ENCODE measurements around the gene LRRC56. TPM values are rescaled to one million over a fixed set of nuclear protein-coding genes. Genes with fewer than 3 reads are reported as not detected.

LRRC56 gene
- total and polyA plus RNA-seq, 2 experiments from 2014 or later = 0.86 to 1.3 TPM

GRCh38 chr11:603154-603553, 65.8 kb downstream of the LRRC56 start:
- Histone ChIP-seq H3K9me3 (ENCODE audit: low read depth) (no peaks in the 10 kb centered on the region), H3K4me3 (no peak overlapping the region), H4K20me1 (ENCODE audit: insufficient read depth) (no peaks in the 10 kb centered on the region), H3K4me2 (ENCODE audit: unreplicated experiment) (no peak overlapping the region), H3K9ac (no peak overlapping the region), H3F3A (ENCODE audit: insufficient read depth) (no peaks in the 10 kb centered on the region), H2AFZ (no peak overlapping the region), H3K27me3 (replicated peaks; ENCODE audit: insufficient read depth) (no peaks in the 10 kb centered on the region), H3K9me2 (ENCODE audit: insufficient read depth) (no peaks in the 10 kb centered on the region), H3K36me3 (ENCODE audit: low read depth) (peaks cover 12% of the 10 kb centered on the region; the same call in 1 of the 2 replicates), H3K27ac (no peak overlapping the region), H3K79me2 (ENCODE audit: insufficient read depth) (peaks cover 24% of the 10 kb centered on the region), H3K4me1 (ENCODE audit: insufficient read depth) (no peaks in the 10 kb centered on the region)
- in situ Hi-C loops (cut with MboI) = no loop called here
- 91% methylated on average over 13 of the region's 13 CpGs for WGBS, 2 experiments (ENCODE audit: low coverage in 1 of 2, low lambda C conversion rate in 2 of 2, missing lambda C conversion rate in 2 of 2)
- no peak for TF ChIP-seq EZH2 (IDR thresholded peaks at IDR 0.05; ENCODE audit: insufficient read depth, poor library complexity, severe bottlenecking)
- TF ChIP-seq EZH2phosphoT487 (IDR thresholded peaks at IDR 0.05; ENCODE audit: insufficient read depth, low read depth) = no peak
- DNase-seq = no peak

MicroRNAs encoded within 50 kb of the gene (microRNA counts, 767-probe panel; counts per million panel counts)
- microRNA hsa-miR-210 = 447 counts per million, percentile 86 among the panel's probes with 10 or more counts

Small RNA genes within 50 kb of the gene (microRNA-seq; reads per million reads assigned to microRNA genes)
- 2,132 reads per million, percentile 82 among the genes with 10 or more reads in this experiment for gene MIR210 (ENCODE audit: borderline number of aligned reads)

Small RNA genes within 50 kb of the gene (small RNA-seq; reads per million reads assigned to genes)
- gene MIR210 (ENCODE audit: low read depth, low replicate concordance) = 12.8 reads per million, percentile 86 among the genes with 10 or more reads in this experiment

Other genes starting within 250 kb of the LRRC56 start
- 14.2 and 23.1 TPM in 2 replicates for gene PGGHG, start 248.4 kb upstream of the LRRC56 start, total RNA-seq (2014; rRNA removed; shearing (Covaris generic))
- gene PGGHG, start 248.4 kb upstream of the LRRC56 start, polyA plus RNA-seq (2016; fragmentation: Nextera tagmentation; extraction: Ambion mirVana) = 4.4 and 4.6 TPM in 2 replicates
- gene IFITM5, start 238.0 kb upstream of the LRRC56 start, total RNA-seq (2014; rRNA removed; shearing (Covaris generic)) = not detected in 2 replicates
- not detected in 2 replicates for gene IFITM5, start 238.0 kb upstream of the LRRC56 start, polyA plus RNA-seq (2016; fragmentation: Nextera tagmentation; extraction: Ambion mirVana)
- 75.2 and 104 TPM in 2 replicates for gene IFITM2, start 229.7 kb upstream of the LRRC56 start, total RNA-seq (2014; rRNA removed; shearing (Covaris generic))
- 1,025 and 1,029 TPM in 2 replicates for gene IFITM2, start 229.7 kb upstream of the LRRC56 start, polyA plus RNA-seq (2016; fragmentation: Nextera tagmentation; extraction: Ambion mirVana)
- gene IFITM1, start 223.5 kb upstream of the LRRC56 start, total RNA-seq (2014; rRNA removed; shearing (Covaris generic)) = 72.7 and 77.3 TPM in 2 replicates
- gene IFITM1, start 223.5 kb upstream of the LRRC56 start, polyA plus RNA-seq (2016; fragmentation: Nextera tagmentation; extraction: Ambion mirVana) = 180 and 187 TPM in 2 replicates
- gene IFITM3, start 216.7 kb upstream of the LRRC56 start, total RNA-seq (2014; rRNA removed; shearing (Covaris generic)) = 62.5 and 158 TPM in 2 replicates
- gene IFITM3, start 216.7 kb upstream of the LRRC56 start, polyA plus RNA-seq (2016; fragmentation: Nextera tagmentation; extraction: Ambion mirVana) = 1,892 and 1,917 TPM in 2 replicates
- gene B4GALNT4, start 168.0 kb upstream of the LRRC56 start, total RNA-seq (2014; rRNA removed; shearing (Covaris generic)) = 16.5 and 24.7 TPM in 2 replicates
- gene B4GALNT4, start 168.0 kb upstream of the LRRC56 start, polyA plus RNA-seq (2016; fragmentation: Nextera tagmentation; extraction: Ambion mirVana) = 1.9 and 2.3 TPM in 2 replicates
- 1.2 and 4.9 TPM in 2 replicates for gene PKP3, start 143.3 kb upstream of the LRRC56 start, total RNA-seq (2014; rRNA removed; shearing (Covaris generic))
- 2.2 and 2.4 TPM in 2 replicates for gene PKP3, start 143.3 kb upstream of the LRRC56 start, polyA plus RNA-seq (2016; fragmentation: Nextera tagmentation; extraction: Ambion mirVana)
- 17.7 and 28.3 TPM in 2 replicates for gene SIGIRR, start 122.5 kb upstream of the LRRC56 start, total RNA-seq (2014; rRNA removed; shearing (Covaris generic))
- 59.5 and 61.1 TPM in 2 replicates for gene SIGIRR, start 122.5 kb upstream of the LRRC56 start, polyA plus RNA-seq (2016; fragmentation: Nextera tagmentation; extraction: Ambion mirVana)
- not detected in 2 replicates for gene ANO9, start 95.5 kb upstream of the LRRC56 start, total RNA-seq (2014; rRNA removed; shearing (Covaris generic))
- not detected in 2 replicates for gene ANO9, start 95.5 kb upstream of the LRRC56 start, polyA plus RNA-seq (2016; fragmentation: Nextera tagmentation; extraction: Ambion mirVana)
- gene PTDSS2, start 87.2 kb upstream of the LRRC56 start, total RNA-seq (2014; rRNA removed; shearing (Covaris generic)) = 29.2 and 44.1 TPM in 2 replicates
- 20.1 and 22.2 TPM in 2 replicates for gene PTDSS2, start 87.2 kb upstream of the LRRC56 start, polyA plus RNA-seq (2016; fragmentation: Nextera tagmentation; extraction: Ambion mirVana)
- gene RNH1, start 30.3 kb upstream of the LRRC56 start, total RNA-seq (2014; rRNA removed; shearing (Covaris generic)) = 680 and 751 TPM in 2 replicates
- 623 and 664 TPM in 2 replicates for gene RNH1, start 30.3 kb upstream of the LRRC56 start, polyA plus RNA-seq (2016; fragmentation: Nextera tagmentation; extraction: Ambion mirVana)
- gene HRAS, start 2.0 kb upstream of the LRRC56 start, total RNA-seq (2014; rRNA removed; shearing (Covaris generic)) = 62.1 and 83.7 TPM in 2 replicates
- 76.9 and 85.3 TPM in 2 replicates for gene HRAS, start 2.0 kb upstream of the LRRC56 start, polyA plus RNA-seq (2016; fragmentation: Nextera tagmentation; extraction: Ambion mirVana)
- gene LMNTD2, start 23.2 kb downstream of the LRRC56 start, total RNA-seq (2014; rRNA removed; shearing (Covaris generic)) = 0.22 and 2.3 TPM in 2 replicates
- 0.35 and 0.36 TPM in 2 replicates for gene LMNTD2, start 23.2 kb downstream of the LRRC56 start, polyA plus RNA-seq (2016; fragmentation: Nextera tagmentation; extraction: Ambion mirVana)
- 18.8 and 19.3 TPM in 2 replicates for gene RASSF7, start 23.4 kb downstream of the LRRC56 start, total RNA-seq (2014; rRNA removed; shearing (Covaris generic))
- 10.6 and 11.9 TPM in 2 replicates for gene RASSF7, start 23.4 kb downstream of the LRRC56 start, polyA plus RNA-seq (2016; fragmentation: Nextera tagmentation; extraction: Ambion mirVana)
- 27.7 and 30.5 TPM in 2 replicates for gene PHRF1, start 38.9 kb downstream of the LRRC56 start, total RNA-seq (2014; rRNA removed; shearing (Covaris generic))
- 10.9 and 11.0 TPM in 2 replicates for gene PHRF1, start 38.9 kb downstream of the LRRC56 start, polyA plus RNA-seq (2016; fragmentation: Nextera tagmentation; extraction: Ambion mirVana)
- gene IRF7, start 78.4 kb downstream of the LRRC56 start, total RNA-seq (2014; rRNA removed; shearing (Covaris generic)) = 3.7 and 11.8 TPM in 2 replicates
- 4.7 and 5.1 TPM in 2 replicates for gene IRF7, start 78.4 kb downstream of the LRRC56 start, polyA plus RNA-seq (2016; fragmentation: Nextera tagmentation; extraction: Ambion mirVana)
- not detected in 2 replicates for gene CDHR5, start 87.4 kb downstream of the LRRC56 start, total RNA-seq (2014; rRNA removed; shearing (Covaris generic))
- not detected in 2 replicates for gene CDHR5, start 87.4 kb downstream of the LRRC56 start, polyA plus RNA-seq (2016; fragmentation: Nextera tagmentation; extraction: Ambion mirVana)
- gene SCT, start 89.7 kb downstream of the LRRC56 start, total RNA-seq (2014; rRNA removed; shearing (Covaris generic)) = not detected in 2 replicates
- gene SCT, start 89.7 kb downstream of the LRRC56 start, polyA plus RNA-seq (2016; fragmentation: Nextera tagmentation; extraction: Ambion mirVana) = not detected in 2 replicates
- not detected in 2 replicates for gene DRD4, start 99.7 kb downstream of the LRRC56 start, total RNA-seq (2014; rRNA removed; shearing (Covaris generic))
- not detected in 2 replicates for gene DRD4, start 99.7 kb downstream of the LRRC56 start, polyA plus RNA-seq (2016; fragmentation: Nextera tagmentation; extraction: Ambion mirVana)
- 31.6 and 38.5 TPM in 2 replicates for gene DEAF1, start 157.7 kb downstream of the LRRC56 start, total RNA-seq (2014; rRNA removed; shearing (Covaris generic))
- 31.7 and 35.0 TPM in 2 replicates for gene DEAF1, start 157.7 kb downstream of the LRRC56 start, polyA plus RNA-seq (2016; fragmentation: Nextera tagmentation; extraction: Ambion mirVana)
- 27.0 and 37.3 TPM in 2 replicates for gene TMEM80, start 158.3 kb downstream of the LRRC56 start, total RNA-seq (2014; rRNA removed; shearing (Covaris generic))
- gene TMEM80, start 158.3 kb downstream of the LRRC56 start, polyA plus RNA-seq (2016; fragmentation: Nextera tagmentation; extraction: Ambion mirVana) = 47.9 and 50.1 TPM in 2 replicates
- gene EPS8L2, start 168.7 kb downstream of the LRRC56 start, total RNA-seq (2014; rRNA removed; shearing (Covaris generic)) = 58.3 and 59.7 TPM in 2 replicates
- 46.4 and 48.2 TPM in 2 replicates for gene EPS8L2, start 168.7 kb downstream of the LRRC56 start, polyA plus RNA-seq (2016; fragmentation: Nextera tagmentation; extraction: Ambion mirVana)
- gene TALDO1, start 209.9 kb downstream of the LRRC56 start, total RNA-seq (2014; rRNA removed; shearing (Covaris generic)) = 185 and 216 TPM in 2 replicates
- 313 and 318 TPM in 2 replicates for gene TALDO1, start 209.9 kb downstream of the LRRC56 start, polyA plus RNA-seq (2016; fragmentation: Nextera tagmentation; extraction: Ambion mirVana)
- gene GATD1, start 240.0 kb downstream of the LRRC56 start, total RNA-seq (2014; rRNA removed; shearing (Covaris generic)) = 38.3 and 45.0 TPM in 2 replicates
- gene GATD1, start 240.0 kb downstream of the LRRC56 start, polyA plus RNA-seq (2016; fragmentation: Nextera tagmentation; extraction: Ambion mirVana) = 27.0 and 27.4 TPM in 2 replicates